K562 (cell line): ENCODE results near the gene CHRNA3. TPM values are rescaled to one million over a fixed set of nuclear protein-coding genes. Genes with fewer than 3 reads are reported as not detected.

Source experiments
- ATAC-seq: fragments of 200-7000 bp; cut with Tn5 transposase; 3 replicates; pipeline ENCODE4 v1.9.1; 2020; ENCODE audit warnings: moderate library complexity
- BruUV-seq: library from RNA; stranded (reverse); fragments of 400-500 nt; replicated peaks from 2 replicates; lab custom pipeline; 2021; lab: Mats Ljungman, UMichigan
- CTCF ChIA-PET: fragments of 300-600 bp; formaldehyde crosslinking; extraction: SDS; loops from one replicate; lab custom pipeline; 2021; ENCODE audit warnings: low intra/inter-chr PET ratio; lab: Yijun Ruan, JAX
- POLR2A ChIA-PET: fragments of 300-600, 350-650 bp; sonication (Branson Sonifier 250); formaldehyde crosslinking; extraction: SDS; loops from one replicate; lab custom pipeline; 2021; ENCODE audit warnings: antibody characterized with exemption, inconsistent platforms; lab: Yijun Ruan, JAX
- DNase-seq, 4 experiments: peaks; one replicate each; pipeline versions ENCODE4 v3.0.0 to v3.0.0-alpha.2; 2011 to 2018; ENCODE audit warnings: low spot score in 3 of 4, mixed read lengths in 3 of 4; ENCODE audit errors: extremely low read depth in 1 of 4
- FAIRE-seq: peaks from 2 replicates; lab custom pipeline; 2011; peaks lifted over from hg19 to GRCh38; lab: Jason Lieb, UNC
- H2AFZ ChIP-seq: 2 replicates; pipeline ENCODE4 v1.6.0; 2011; ENCODE audit warnings: low read depth, low read length, control low read depth, inconsistent platforms
- H3K27ac ChIP-seq: fragments of 200-600 bp; 3 replicates; pipeline ENCODE4 v1.8.0; 2011; ENCODE audit warnings: low read depth, mild to moderate bottlenecking, control low read depth, inconsistent platforms, low read length, moderate library complexity, mixed read lengths; ENCODE audit errors: extremely low read depth
- H3K27me3 ChIP-seq, 2 experiments: fragments of 300-600 bp in 1 of 2; 2 replicates in 1 of 2; 3 replicates in 1 of 2; pipeline versions ENCODE4 v1.6.0 to v1.8.0; 2011; ENCODE audit warnings: inconsistent platforms in 2 of 2, low read length in 2 of 2, mild to moderate bottlenecking in 1 of 2, mixed read lengths in 1 of 2, moderate library complexity in 1 of 2; ENCODE audit not compliant: control insufficient read depth in 2 of 2, insufficient read depth in 2 of 2
- H3K36me3 ChIP-seq: fragments of 300-600 bp; 3 replicates; pipeline ENCODE4 v1.8.0; 2011; ENCODE audit warnings: mild to moderate bottlenecking, low read length, inconsistent platforms; ENCODE audit not compliant: control insufficient read depth, insufficient read depth
- H3K4me1 ChIP-seq, 2 experiments: fragments of 200-600 bp in 1 of 2; replicated peaks in 1 of 2; 2 replicates in 1 of 2; 3 replicates in 1 of 2; pipeline versions ENCODE4 v1.5.1 to v1.8.0; 2011; ENCODE audit warnings: inconsistent platforms in 2 of 2, low read length in 2 of 2, mild to moderate bottlenecking in 1 of 2, mixed read lengths in 1 of 2, moderate library complexity in 1 of 2; ENCODE audit not compliant: control insufficient read depth in 2 of 2, insufficient read depth in 2 of 2
- H3K4me2 ChIP-seq: 2 replicates; pipeline ENCODE4 v1.6.1; 2011; ENCODE audit warnings: low read length, control low read depth, inconsistent platforms, mixed read lengths; ENCODE audit not compliant: insufficient read depth
- H3K4me3 ChIP-seq: fragments of 200-600 bp; sonication (generic), shearing (Covaris generic); 2 replicates; pipeline ENCODE4 v1.5.1; 2016; ENCODE audit warnings: control low read depth, inconsistent platforms
- H3K79me2 ChIP-seq: fragments of 200-600 bp; 3 replicates; pipeline ENCODE4 v1.8.0; 2011; ENCODE audit warnings: low read length, inconsistent platforms; ENCODE audit not compliant: control insufficient read depth, insufficient read depth
- H3K9ac ChIP-seq, 2 experiments: 2 replicates each; pipeline versions ENCODE4 v1.6.0 to v1.6.1; 2011; ENCODE audit warnings: low read depth in 2 of 2, low read length in 2 of 2, control low read depth in 1 of 2, inconsistent platforms in 1 of 2, mild to moderate bottlenecking in 1 of 2, mixed read lengths in 1 of 2; ENCODE audit not compliant: insufficient read depth in 1 of 2
- H3K9me1 ChIP-seq: one replicate; pipeline ENCODE4 v1.6.0; 2011; ENCODE audit warnings: inconsistent platforms, mild to moderate bottlenecking, low read length, moderate library complexity; ENCODE audit not compliant: control insufficient read depth, insufficient read depth
- H3K9me3 ChIP-seq: replicated peaks from 2 replicates; pipeline ENCODE4 v1.5.1; 2011; ENCODE audit warnings: low read depth, low read length, inconsistent platforms; ENCODE audit not compliant: control insufficient read depth, insufficient read depth
- H4K20me1 ChIP-seq: replicated peaks from 2 replicates; pipeline ENCODE4 v1.6.1; 2011; ENCODE audit warnings: low read length, inconsistent platforms, mixed read lengths; ENCODE audit not compliant: control insufficient read depth, insufficient read depth
- ATF7 ChIP-seq: fragments of 450-650 bp; IDR thresholded peaks from 2 replicates; pipeline ENCODE4 v1.7.1; 2014; ENCODE audit warnings: mild to moderate bottlenecking, moderate library complexity
- CHD4 ChIP-seq: fragments of 200-600 bp; sonication (generic); IDR thresholded peaks from 3 replicates; pipeline ENCODE4 v1.6.1; 2012; ENCODE audit warnings: low read depth, mild to moderate bottlenecking, mixed read lengths, low read length, inconsistent platforms; ENCODE audit not compliant: insufficient read depth, insufficient replicate concordance, poor library complexity, severe bottlenecking
- CSDE1 ChIP-seq, 2 experiments: fragments of 450-650 bp; IDR thresholded peaks; 2 replicates each; pipeline ENCODE4 v1.6.1; 2016; ENCODE audit warnings: mild to moderate bottlenecking in 1 of 2
- GTF2E2 ChIP-seq: fragments of 200-800 bp; sonication (Bioruptor generic); IDR thresholded peaks from 2 replicates; pipeline ENCODE4 v1.6.1; 2016; ENCODE audit warnings: missing genetic modification characterization, missing compliant biosample characterization
- HNRNPL ChIP-seq: fragments of 200-400 bp; formaldehyde crosslinking; IDR thresholded peaks from 2 replicates; pipeline ENCODE4 v1.6.1; 2017; ENCODE audit warnings: low read depth, mild to moderate bottlenecking, low read length
- HNRNPLL ChIP-seq: fragments of 200-400 bp; formaldehyde crosslinking; IDR thresholded peaks from 2 replicates; pipeline ENCODE4 v1.6.1; 2017; ENCODE audit warnings: low read length, low read depth, mild to moderate bottlenecking; ENCODE audit not compliant: poor library complexity, severe bottlenecking
- MED1 ChIP-seq: sonication (generic); formaldehyde crosslinking; IDR thresholded peaks from 2 replicates; pipeline ENCODE4 v1.8.1; 2023; ENCODE audit warnings: missing genetic modification reagents, borderline replicate concordance
- NRF1 ChIP-seq, 2 experiments: fragments of 450-650 bp; IDR thresholded peaks in 1 of 2; conservative IDR thresholded peaks in 1 of 2; 2 replicates each; pipeline ENCODE4 v1.6.1; 2014; ENCODE audit warnings: mild to moderate bottlenecking in 2 of 2
- OTX1 ChIP-seq: fragments of 450-650 bp; formaldehyde crosslinking; IDR thresholded peaks from 2 replicates; pipeline ENCODE4 v1.4.0; 2022; ENCODE audit warnings: mild to moderate bottlenecking
- PHF20 ChIP-seq: fragments of 450-650 bp; IDR thresholded peaks from 2 replicates; pipeline ENCODE4 v1.6.1; 2018; ENCODE audit not compliant: partially characterized antibody
- POLR2AphosphoS2 ChIP-seq: IDR thresholded peaks from 2 replicates; pipeline ENCODE4 v1.6.1; 2012; ENCODE audit warnings: low read length, improper control_type of control experiment
- SMARCA5 ChIP-seq: fragments of 450-650 bp; IDR thresholded peaks from 2 replicates; pipeline ENCODE4 v1.6.1; 2016
- ZNF146 ChIP-seq: IDR thresholded peaks from one replicate; pipeline ENCODE4 v1.6.1; 2018; ENCODE audit warnings: missing compliant biosample characterization; ENCODE audit not compliant: unreplicated experiment
- WGBS: fragments of 100-300 bp; shearing (Covaris generic); methylation state at CpG from one replicate; pipeline ENCODE4 v1.1.6; 2016; ENCODE audit warnings: low coverage, mixed read lengths; ENCODE audit not compliant: insufficient coverage; ENCODE audit errors: missing lambda C conversion rate; 5-methylcytosine and 5-hydroxymethylcytosine counted together
- in situ Hi-C: fragments of 300-500 bp; cut with MboI; formaldehyde crosslinking; loops from 4 replicates; pipeline ENCODE4 v1.15.0; 2018; ENCODE audit warnings: inconsistent platforms, mixed read lengths
- intact Hi-C: fragments of 100-400 bp; cut with micrococcal nuclease; formaldehyde crosslinking; loops from 2 replicates; pipeline ENCODE4 v1.14.2; 2022
- polyA plus RNA-seq, 8 experiments: library from polyadenylated mRNA; depleted of rRNA in 4 of 8; stranded (reverse) in 5 of 8; unstranded in 3 of 8; fragments of >200 nt; fragmentation: Nextera tagmentation in 2 of 8; fragmentation: Illumina TruSeq in 1 of 8; extraction: Ambion mirVana in 2 of 8; extraction: Trizol in 1 of 8; gene quantifications; 2 replicates each; pipeline versions ENCODE4 v1.2.1 to v1.2.3, GENCODE V29; 2011 to 2014; ENCODE audit warnings: inconsistent platforms in 1 of 8, missing spikeins in 1 of 8
- total RNA-seq, 7 experiments: library from RNA; depleted of rRNA in 6 of 7; stranded (reverse); fragments of >200 nt in 6 of 7; fragmentation: Illumina TruSeq in 2 of 7; extraction: Trizol in 2 of 7; gene quantifications; 2 replicates each; pipeline versions ENCODE4 v1.2.1 to v1.2.3, GENCODE V29; 2011 to 2021; ENCODE audit warnings: low replicate concordance in 1 of 7
- TF ChIP-seq, protein P1 (sequence below): fragments of 200-800 bp; sonication (Bioruptor generic); IDR thresholded peaks from 2 replicates; pipeline ENCODE4 v1.6.1; 2016; ENCODE audit warnings: missing genetic modification characterization, missing compliant biosample characterization
- TF ChIP-seq, protein P2 (sequence below): fragments of 250-450 bp; sonication (Bioruptor Pico); IDR thresholded peaks from 2 replicates; pipeline ENCODE4 v1.5.1; 2021; ENCODE audit warnings: mild to moderate bottlenecking

The CHRNA3 gene
- total and polyA plus RNA-seq, 9 of the 15 experiments (the other 6 are each of a cell fraction or from before 2014, with no cell fraction given): 0.01 TPM; not detected in 8

DNA sequence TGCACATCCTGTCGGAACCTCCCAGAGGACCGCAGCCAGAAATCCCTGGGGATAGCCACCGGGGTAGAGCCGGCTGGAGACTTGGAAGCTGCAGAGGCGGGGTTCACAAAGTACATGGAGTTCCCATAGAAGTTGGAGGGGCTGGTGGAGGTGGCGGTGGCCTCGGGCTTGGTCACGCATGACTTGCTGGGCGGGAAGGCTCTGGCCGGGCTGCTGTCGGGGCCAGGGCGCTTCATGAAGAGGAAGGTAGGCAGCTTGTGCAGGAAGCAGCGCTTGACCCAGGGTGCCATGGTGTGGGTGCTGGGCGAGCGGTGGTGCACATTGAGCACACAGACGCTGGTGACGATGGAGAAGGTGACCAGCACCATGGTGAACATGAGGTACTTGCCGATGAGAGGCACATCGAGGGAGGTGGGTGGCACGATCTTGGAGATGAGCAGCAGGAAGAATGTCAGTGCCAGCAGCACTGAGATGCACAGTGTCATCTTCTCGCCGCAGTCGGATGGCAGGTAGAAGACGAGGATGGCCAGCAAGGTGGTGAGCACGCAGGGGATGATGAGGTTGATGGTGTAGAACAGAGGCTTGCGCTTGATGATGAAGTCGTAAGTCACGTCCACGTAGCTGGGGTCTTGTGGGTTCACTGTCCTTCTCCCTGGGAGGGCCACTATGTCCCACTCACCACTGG is 8.4 kb upstream of the CHRNA3 start:
- Histone ChIP-seq H3K27me3 (peaks cover 41 to 63% of the 10 kb centered on the region in 2 experiments), H3K9me1 (no peaks in the 10 kb centered on the region), H3K36me3 (no peaks in the 10 kb centered on the region), H3K27ac (no peak overlapping the region), H3K9me3 (no peaks in the 10 kb centered on the region), H3K4me1 (no peaks in the 10 kb centered on the region), H3K4me3 (no peak overlapping the region), H3K79me2 (no peaks in the 10 kb centered on the region), H2AFZ (no peak overlapping the region), H3K4me2 (no peak overlapping the region), H3K9ac (no peak overlapping the region), H4K20me1 (peaks cover 5% of the 10 kb centered on the region; the same call in 1 of the 2 replicates)
- POLR2A ChIA-PET: interaction anchor here (0.6 kb wide), 1 partner anchor 168 kb away, joined by 3 read pairs; no protein-coding TSS in a partner anchor
- ATAC-seq: no peak
- intact Hi-C loops (no loop called here), in situ Hi-C loops (no loop called here)
- BruUV-seq: no TSS peak
- CTCF ChIA-PET: interaction anchor here (0.6 kb wide), 1 partner anchor 1693 kb away, joined by 3 read pairs; no protein-coding TSS in a partner anchor
- 1% methylated on average over 29 of the region's 29 CpGs for WGBS
- FAIRE-seq: no peak
- no peak for DNase-seq
- TF ChIP-seq, protein P1, sequence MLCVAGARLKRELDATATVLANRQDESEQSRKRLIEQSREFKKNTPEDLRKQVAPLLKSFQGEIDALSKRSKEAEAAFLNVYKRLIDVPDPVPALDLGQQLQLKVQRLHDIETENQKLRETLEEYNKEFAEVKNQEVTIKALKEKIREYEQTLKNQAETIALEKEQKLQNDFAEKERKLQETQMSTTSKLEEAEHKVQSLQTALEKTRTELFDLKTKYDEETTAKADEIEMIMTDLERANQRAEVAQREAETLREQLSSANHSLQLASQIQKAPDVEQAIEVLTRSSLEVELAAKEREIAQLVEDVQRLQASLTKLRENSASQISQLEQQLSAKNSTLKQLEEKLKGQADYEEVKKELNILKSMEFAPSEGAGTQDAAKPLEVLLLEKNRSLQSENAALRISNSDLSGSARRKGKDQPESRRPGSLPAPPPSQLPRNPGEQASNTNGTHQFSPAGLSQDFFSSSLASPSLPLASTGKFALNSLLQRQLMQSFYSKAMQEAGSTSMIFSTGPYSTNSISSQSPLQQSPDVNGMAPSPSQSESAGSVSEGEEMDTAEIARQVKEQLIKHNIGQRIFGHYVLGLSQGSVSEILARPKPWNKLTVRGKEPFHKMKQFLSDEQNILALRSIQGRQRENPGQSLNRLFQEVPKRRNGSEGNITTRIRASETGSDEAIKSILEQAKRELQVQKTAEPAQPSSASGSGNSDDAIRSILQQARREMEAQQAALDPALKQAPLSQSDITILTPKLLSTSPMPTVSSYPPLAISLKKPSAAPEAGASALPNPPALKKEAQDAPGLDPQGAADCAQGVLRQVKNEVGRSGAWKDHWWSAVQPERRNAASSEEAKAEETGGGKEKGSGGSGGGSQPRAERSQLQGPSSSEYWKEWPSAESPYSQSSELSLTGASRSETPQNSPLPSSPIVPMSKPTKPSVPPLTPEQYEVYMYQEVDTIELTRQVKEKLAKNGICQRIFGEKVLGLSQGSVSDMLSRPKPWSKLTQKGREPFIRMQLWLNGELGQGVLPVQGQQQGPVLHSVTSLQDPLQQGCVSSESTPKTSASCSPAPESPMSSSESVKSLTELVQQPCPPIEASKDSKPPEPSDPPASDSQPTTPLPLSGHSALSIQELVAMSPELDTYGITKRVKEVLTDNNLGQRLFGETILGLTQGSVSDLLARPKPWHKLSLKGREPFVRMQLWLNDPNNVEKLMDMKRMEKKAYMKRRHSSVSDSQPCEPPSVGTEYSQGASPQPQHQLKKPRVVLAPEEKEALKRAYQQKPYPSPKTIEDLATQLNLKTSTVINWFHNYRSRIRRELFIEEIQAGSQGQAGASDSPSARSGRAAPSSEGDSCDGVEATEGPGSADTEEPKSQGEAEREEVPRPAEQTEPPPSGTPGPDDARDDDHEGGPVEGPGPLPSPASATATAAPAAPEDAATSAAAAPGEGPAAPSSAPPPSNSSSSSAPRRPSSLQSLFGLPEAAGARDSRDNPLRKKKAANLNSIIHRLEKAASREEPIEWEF (CRISPR knock-in tag): no peak
- TF ChIP-seq POLR2AphosphoS2 (no peak), GTF2E2 (tag) (no peak), OTX1 (CRISPR knock-in tag) (no peak), ZNF146 (CRISPR knock-in tag) (no peak), MED1 (CRISPR knock-in tag) (no peak), SMARCA5 (no peak), ATF7 (no peak), PHF20 (no peak), CSDE1 (IDR thresholded peaks at IDR 0.05) (no peak), HNRNPLL (no peak), NRF1 (conservative IDR thresholded peaks at IDR 0.05 in 1 of 2, IDR thresholded peaks at IDR 0.05 in 1 of 2) (no peak), HNRNPL (no peak), CHD4 (no peak)
- TF ChIP-seq, protein P2, sequence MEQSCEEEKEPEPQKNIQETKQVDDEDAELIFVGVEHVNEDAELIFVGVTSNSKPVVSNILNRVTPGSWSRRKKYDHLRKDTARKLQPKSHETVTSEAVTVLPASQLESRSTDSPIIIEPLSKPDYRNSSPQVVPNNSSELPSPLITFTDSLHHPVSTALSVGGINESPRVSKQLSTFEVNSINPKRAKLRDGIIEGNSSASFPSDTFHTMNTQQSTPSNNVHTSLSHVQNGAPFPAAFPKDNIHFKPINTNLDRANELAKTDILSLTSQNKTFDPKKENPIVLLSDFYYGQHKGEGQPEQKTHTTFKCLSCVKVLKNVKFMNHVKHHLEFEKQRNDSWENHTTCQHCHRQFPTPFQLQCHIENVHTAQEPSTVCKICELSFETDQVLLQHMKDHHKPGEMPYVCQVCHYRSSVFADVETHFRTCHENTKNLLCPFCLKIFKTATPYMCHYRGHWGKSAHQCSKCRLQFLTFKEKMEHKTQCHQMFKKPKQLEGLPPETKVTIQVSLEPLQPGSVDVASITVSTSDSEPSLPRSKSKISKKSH (CRISPR knock-in tag): no peak
